NCI-H1417 (cell line): ENCODE measurements around the gene PRRC2C.
"Not testable (repeated sequence)": the region's sequence is repeated elsewhere in the genome, so short reads cannot be mapped to it uniquely, and the experiment has no call there.

Experiments used
- DNase-seq, 3 experiments: peaks; one replicate each; lab custom pipeline; 2025; lab: John Stamatoyannopoulos, UW

PRRC2C gene

DNA sequence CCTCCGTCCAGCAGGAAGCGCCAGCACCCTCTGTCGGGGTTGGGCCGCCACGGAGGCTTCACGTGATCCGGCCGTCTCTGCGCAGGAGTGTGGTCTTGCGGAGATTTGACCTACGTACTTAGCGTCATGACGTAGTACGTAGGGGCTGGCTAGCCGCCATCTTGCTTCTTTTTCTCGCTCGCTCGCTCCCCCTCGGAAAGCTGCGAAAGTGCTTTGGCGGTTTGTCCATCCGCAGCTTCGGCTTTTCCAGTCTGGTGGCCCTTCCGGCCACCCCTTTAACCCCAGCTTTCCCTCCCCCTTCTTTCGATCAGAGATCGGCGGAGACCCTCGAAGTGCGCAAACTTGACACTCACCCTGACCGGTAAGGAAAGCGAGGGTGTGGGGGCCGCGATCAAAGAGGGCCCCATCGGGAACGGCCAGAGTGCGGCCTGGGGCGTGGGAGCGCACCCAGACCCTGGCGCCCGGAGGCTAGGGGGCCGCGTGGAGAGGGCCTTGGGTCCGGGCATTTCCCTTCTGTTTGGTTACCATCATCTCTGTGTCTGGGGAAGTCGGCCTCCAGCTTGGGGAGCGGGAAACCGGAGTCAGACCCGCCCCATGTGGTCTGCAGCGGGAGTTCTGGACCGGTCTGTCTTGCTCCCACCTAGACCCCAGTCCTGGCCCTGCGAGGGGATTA, at the start of gene PRRC2C:
PRRC2C (plus strand) TSS at position 156 of the 673 bp plus-strand sequence. CDS start 26,559 bp downstream, outside the sequence.
- DNase-seq = peak; percentile 94 to 100 (median 99)

DNA sequence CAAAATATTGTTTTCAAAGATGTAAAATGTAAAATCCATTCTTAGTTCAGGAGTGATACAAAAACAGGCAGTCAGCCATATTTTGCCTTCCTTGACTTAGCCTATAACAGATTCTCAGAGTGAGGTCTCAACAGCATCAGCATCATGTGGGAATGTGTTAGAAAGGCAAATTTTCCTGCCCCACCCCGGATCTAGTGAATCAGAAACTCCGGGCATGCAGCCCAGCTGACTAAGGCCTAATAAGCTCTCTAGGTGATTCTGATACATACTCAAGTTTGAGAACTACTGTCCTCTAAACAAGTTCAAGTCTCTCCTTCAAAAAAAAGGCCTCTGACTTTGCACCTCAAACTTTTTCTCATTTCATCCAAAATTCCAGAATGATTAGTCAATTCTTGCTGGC, 46.9 kb upstream of the PRRC2C start:
- DNase-seq = no peak

DNA sequence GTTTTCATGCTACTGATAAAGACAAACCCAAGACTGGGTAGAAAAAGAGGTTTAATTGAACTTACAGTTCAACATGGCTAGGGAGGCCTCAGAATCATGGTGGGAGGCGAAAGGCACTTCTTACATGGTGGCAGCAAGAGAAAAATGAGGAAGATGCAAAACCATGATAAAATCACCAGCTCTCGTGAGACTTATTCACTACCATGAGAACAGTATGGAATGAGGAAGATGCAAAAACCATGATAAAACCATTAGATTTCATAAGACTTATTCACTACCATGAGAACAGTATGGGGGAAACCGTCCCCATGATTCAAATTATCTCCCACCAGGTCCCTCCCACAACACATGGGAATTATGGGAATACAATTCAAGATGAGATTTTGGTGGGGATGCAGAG, 45.1 kb upstream of the PRRC2C start:
- not testable (repeated sequence) for DNase-seq

DNA sequence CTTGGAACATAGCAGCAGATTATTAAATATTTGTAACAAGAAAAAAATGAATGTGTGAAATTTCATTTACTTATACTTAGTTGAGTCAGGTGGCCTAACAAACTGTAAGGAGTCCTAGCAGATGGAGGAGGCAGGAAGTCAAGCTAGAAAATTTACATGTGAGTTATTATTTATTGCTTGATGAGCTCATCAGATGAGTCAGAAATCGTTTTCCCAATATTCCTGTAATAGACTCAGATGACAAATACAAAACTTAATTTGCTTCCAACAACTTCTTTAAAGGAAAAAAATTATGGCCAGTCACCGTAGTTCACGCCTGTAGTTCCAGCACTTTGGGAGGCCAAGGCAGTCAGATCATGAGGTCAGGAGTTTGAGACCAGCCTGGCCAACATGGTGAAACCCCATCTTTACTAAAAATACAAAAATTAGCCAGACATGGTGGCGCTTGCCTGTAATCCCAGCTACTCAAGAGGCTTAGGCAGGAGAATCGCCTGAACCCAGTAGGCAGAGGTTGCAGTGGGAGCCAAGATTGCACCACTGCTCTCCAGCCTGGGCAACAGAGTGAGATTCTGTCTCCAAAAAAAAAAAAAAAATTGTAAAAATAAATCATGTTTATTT, 43.9 kb upstream of the PRRC2C start:
- not testable (repeated sequence) for DNase-seq

DNA sequence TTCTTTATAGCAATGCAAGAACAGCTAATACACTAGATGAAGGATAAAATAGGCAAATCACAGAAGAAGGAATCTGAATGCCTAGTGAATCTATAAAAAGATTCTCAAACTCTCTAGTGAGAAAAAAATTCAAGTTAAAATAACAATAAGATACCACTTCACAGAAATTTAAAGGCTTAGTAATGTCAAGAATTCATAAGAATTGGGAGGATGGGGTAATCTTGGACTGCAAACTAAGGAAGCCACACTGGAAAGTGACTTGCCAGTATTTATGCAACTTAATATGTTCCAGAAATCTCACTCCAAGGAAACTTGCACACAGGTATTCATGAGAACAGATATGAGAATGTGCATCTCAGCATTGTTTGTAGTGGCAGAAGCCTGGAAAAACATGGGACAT, 38.9 kb upstream of the PRRC2C start:
- DNase-seq = no peak

DNA sequence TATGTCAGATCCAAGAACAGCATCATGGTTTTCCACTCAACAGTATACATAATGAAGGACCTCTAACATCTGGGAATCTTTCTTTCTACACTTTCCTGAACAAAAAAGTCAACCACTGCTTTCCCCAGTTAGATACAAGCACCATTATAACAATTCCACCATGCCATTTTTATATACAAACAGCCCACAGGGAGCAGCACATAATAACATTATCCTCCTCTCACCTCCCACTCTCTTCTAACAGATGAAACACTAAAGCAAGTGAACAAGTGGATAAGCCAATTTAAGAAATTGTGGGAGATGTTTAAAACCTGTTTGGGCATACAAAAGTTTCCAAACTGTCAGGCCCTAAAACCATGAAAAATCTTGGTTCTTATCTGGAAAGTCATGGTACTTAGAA, 29.4 kb upstream of the PRRC2C start:
- DNase-seq = no peak

DNA sequence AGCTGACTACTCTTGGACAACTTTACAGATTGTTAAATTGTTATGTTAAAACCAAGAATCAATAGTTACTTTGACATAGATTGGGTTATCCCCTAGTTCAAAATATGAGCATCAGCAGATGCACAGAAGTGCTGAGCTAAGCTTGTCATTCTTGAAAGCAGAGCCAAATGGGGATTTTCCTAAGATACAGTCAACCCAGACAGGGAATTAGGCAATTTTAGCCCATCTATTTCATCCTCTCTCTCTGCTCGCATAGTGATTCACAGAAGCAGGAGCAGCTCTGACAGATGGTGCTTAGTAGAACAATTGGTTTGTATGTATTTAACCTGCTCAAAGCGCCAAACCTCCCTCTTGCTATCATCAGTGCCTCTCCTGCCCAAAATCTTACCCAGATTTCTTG, 27.9 kb upstream of the PRRC2C start:
- DNase-seq = no peak

DNA sequence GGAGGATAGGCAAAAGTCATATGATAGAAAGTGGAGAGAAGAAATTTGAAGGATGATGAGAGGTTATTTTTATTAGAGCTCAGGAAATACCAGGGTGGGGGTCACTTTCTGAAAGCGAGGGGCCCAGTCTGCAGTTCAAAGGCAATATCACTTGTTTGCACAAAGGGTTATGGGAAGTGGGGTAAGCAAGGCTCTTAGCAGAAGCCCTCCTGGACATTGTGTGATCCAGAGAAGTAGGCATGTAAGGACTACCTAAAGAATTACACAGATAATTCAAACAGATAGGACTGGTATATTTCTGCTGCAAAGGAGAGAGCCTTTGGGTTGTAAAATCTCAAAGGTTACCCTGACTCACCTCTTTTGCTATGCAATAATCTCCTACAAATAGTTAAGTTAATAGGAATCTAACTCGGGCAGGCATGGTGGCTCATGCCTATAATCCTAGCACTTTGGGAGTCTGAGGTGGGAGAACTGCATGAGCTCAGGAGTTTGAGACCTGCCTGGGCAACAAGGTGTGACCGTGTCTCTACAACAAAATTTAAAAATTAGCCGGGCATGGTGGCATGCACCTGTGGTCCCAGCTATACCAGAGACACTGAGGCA, 25.2 kb upstream of the PRRC2C start:
- no peak for DNase-seq

DNA sequence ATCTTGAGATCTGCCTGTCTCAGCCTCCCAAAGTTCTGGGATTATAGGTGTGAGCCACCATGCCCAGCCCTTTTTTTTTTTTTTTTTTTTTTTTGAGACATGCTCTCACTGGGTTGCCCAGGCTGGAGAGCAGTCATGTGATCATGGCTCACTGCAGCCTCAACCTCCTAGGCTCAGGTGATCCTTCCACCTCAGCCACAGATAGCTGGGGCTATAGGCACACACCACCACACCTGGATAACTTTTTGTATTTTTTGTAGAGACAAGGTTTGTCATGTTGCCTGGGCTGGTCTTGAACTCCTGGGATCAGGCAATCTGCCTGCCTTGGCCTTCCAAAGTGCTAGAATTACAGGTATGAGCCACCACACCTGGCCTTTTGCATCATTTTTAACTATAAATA, 17.7 kb upstream of the PRRC2C start:
- no peak for DNase-seq

DNA sequence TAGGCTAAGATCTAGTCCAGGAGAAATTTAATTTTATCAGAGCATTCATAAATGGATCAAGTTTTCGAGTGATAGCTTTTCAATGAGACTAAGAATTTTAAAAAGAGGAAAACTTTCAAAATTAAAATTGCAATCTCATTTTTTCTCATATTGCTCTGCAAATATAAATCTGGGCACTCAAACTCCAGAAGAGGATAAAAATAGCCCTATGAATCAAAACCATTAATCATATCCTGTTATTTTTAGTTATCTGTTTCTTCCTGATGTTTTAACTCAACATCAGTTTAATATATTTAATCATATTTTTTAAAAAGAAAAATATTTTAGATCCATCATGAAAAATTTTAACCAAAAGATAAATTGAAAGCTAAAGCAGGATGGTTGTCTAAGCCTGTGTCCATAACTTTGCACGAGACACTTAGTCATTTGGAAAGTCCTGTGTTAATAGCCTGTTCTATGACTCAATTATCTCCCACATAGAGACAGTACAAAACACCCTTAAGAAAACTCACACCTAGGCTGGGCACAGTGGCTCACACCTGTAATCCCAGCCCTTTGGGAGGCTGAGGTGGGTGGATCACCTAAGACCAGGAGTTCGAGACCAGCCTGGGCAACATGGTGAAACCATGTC, 17.1 kb upstream of the PRRC2C start:
- DNase-seq = no peak

DNA sequence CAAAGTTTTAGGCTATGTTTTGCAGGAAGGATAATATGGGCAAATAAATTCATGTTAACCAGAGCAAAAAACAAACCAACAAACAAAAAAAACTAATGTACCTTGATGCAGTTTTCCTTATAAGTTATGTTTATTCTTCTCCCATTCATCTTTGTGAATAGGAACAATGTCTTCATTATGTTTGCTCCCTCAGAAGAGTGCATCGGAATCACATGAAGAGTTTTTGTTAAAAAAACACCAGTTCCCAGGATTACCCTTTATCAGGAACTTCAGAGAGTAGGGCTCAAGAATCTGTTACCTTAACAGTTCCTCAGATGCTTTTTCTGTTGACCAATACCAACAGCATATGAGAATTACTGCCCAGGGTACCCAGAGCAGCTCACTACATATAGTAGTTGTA, 14.6 kb upstream of the PRRC2C start:
- no peak for DNase-seq

DNA sequence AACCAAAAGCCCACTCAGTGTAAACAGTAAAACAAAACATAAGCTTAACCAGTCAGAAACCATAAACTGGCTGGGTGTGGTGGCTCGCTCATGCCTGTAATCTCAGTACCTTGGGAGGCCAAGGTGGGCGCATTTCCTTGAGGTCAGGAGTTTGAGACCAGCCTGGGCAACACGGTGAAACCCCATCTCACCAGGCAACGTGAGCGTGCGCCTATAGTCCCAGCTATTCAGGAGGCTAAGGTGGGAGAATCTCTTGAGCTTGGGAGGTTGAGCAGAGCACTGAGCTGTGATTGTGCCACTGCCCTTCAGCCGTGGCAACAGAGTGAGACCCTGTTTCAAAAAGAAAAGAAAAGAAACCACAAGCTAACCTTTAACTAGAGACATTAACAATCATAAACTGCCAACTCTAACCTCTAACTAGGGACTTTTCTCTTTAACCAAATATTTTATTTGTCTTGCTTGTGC, 13.1 kb upstream of the PRRC2C start:
- DNase-seq = no peak

DNA sequence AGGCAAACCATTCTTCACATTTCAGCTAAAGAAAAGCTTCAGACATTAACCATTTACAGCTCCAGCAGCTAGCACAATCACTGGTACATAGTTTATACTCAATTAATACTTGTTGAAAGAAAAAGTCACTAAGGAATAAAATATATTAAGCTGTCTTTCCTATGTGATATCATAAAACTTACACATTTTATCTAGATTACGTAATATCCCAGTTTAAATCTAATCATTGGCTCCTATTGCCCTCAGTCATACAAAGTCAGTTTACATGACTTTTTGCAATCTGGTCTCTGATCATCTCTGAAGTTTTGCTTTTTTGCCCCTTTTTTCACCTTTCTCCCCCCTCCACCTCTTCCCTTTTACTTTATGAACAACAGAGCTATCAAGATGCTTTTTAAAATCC, 8.5 kb upstream of the PRRC2C start:
- DNase-seq = no peak

DNA sequence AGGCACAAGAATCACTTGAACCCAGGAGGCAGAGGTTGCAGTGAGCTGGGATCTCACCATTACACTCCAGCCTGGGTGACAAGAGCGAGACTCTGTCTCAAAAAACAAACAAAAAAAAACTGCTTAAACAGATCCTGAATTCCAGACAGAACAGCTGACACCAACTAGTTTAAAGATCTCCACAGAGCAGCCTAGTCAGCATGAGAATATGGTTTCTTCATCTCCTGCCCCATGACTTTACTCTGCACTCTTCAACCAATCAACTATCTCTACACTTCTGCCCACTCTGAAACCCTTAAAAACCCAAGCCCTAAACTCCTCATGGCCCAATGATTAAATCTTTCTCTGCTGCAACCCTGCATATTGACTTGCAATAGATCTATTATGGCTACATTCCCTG, 7.5 kb upstream of the PRRC2C start:
- DNase-seq = no peak

DNA sequence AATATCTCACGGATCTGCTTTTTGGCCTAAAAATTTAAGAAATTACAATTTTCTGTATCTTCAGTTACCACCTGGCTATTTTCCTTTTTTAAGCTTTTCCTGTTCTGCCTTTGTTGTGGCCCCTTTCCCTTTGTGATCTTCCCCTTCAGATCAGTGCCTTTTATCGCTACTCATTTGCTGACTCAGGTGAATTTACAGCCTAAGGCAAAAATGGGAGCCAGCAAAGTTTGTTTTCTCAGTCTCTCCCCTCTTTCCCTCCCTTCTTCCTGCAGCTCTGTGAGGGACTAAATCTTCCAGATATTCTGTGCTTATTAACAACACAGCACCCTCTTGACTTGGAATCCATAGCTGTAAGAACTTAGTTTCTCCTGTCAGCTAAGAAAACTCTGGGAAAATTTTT, 5.3 kb upstream of the PRRC2C start:
- DNase-seq = peak in 2 of 3 experiments; percentile 3 to 49

DNA sequence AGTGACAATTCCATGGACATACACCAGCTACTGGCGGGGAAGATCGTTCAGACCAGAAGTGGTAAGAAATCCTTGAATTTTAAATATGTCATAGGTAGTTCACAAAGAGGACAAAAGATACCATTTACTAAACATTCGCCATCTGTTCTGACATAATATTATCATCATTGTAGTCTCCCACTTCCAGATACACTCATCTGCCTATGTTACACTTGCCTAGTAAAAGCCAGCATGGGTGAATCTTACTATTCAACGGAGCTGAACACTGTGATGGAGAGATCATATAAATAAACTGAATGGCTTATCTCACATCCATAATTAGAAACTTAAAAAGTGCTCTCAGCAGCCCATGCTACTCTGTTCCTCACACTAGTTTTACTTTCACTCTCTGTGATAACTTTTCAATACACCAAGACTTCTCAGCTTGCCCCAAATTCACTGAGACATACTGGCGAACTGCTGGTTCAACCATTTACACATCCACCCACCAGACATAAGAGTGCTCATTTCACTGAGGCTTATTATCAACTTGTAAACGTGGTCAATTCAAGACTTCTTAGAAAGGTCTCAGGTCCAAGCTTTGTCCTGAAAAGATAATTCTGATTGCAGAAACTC, 463 bp upstream of the PRRC2C start:
- DNase-seq = peak in 1 of 3 experiments; percentile 71

DNA sequence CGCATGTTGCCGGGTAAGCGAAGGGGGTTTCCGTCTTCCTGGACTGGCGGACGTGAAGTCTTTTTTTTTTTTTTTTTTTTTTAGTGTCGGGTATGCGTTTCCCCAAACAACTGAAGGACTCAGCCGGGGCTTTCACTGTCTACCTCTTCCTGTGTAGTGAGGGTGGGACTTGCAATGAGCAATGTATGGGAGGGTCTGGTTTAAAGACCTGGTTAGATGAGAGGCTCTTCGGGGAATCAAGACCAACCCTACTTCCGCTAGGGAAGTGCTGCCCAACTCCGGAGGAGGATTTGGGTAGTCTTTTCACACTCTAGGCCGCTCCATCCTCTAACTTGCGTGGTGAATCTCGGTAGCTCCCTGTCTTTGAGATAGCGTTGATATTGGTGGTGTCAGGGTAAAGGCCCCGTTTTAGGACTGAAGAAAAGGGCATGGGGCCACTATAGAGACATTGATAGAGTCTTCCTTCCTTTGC, 754 bp downstream of the PRRC2C start:
- peak in 2 of 3 experiments; percentile 41 to 83 for DNase-seq

DNA sequence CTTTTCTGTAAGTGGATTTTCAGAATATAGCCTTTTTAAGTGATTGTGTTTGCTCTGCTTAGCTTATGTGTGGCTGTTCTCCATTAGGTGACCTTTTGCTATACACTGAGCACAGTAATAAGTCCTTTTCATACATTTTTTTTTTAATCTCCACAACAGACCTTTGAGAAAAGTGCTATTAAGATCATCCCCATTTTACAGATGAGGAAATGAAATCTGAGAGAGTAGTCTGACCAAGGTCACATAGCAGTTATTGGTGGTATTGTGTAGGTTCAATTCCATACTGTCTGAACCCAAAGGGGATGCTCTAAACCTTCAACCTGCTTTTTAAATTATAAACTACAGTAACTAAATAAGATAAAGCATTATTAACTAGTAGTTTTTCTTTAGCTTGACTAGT, 1.7 kb downstream of the PRRC2C start:
- DNase-seq = no peak

DNA sequence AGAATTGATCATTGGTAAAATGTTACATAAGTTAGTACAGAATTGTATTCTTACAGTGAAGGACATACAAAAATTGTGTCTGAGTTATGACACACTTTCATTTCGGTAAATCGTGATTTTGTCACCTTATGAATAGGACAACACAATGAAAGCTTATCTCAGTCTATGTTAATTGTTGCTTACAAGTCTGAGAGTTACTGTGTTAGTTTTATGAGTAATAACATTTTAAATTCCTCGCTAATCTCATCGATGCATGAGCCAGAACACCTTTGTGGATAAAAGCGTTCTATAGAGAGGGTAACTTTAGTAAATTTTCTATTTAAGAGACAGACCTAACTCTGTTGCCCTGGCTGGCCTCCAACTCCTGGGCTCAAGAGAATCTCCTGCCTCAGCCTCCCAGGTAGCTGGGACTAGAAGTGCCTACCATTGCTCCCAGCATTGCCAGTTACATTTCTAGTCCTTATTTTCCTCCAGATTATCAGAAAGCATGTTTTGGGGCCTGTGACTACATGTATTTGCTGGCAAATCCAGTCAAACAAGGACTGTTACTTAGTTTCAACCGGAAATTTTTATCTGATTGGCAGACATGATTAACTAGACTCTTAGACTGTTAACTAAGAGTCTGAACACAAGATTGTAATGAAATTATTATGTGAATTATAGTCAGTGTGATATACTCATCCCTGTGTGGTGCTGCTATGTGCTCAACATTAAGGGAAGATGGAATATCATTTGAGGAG, 3.0 kb downstream of the PRRC2C start:
- no peak for DNase-seq

DNA sequence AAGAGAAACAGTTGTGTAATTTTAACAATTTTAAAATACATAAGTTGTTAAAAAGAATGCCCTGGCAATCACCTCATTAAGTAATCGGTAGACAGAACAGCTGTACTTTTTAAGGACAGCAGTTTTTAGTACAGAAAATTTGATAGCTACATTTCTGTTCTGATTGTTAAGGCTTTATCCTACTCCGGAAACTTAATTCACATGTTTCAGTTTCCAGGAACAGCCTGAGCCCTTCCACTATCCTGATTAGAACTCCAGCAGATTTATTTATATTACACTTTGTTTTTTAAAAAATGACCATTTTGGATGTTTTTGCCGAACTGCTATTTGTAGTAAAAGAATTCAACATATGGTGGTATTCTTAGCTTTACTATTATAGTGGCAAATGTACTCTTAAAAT, 8.7 kb downstream of the PRRC2C start:
- no peak for DNase-seq

DNA sequence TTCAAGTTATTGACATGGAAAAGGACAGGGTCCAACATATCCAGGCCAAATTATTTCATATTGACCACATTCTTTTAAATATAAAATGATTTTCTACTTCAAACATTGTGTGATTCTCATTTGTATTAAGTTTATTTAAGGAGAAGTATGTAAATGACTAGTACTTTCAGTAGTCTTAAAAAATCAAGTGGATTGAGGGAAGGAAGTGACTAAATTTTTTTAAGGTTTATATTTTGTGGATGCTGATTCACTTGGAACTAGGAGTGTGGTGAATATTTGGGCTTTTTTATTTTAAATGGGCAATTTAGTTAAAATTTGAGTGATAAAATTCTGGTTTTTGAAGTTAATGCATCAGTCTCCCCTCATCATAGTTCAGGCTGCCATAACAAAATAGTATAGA, 10.1 kb downstream of the PRRC2C start:
- no peak for DNase-seq

DNA sequence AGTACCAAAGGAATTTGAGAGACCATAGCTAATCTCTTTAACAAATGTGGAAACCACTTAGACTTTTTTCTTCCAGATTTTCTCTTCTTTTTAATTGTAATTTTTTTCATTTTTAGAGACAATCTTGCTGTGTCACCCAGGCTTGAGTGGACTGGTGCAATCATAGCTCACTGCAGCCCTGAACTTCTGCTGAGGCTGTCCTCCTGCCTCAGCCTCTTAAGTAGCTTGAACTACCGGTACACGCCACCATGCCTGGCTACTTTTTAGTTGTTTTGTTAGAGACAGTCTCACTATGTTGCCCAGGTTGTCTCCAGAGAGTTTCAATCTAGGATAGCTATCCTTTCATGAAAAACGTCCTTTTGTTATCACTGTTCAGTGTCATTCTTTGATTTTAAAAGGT, 15.0 kb downstream of the PRRC2C start:
- no peak for DNase-seq
